Neural progenitor cell (in vitro differentiated cells): Measurements from ENCODE around the gene NXPE1.

Experiments used
- EZH2 ChIP-seq: fragments of 200-600 bp; sonication (generic); IDR thresholded peaks from 2 replicates; pipeline ENCODE4 v1.6.1; 2017; ENCODE audit warnings: antibody characterized with exemption, mild to moderate bottlenecking, moderate library complexity
- EZH2phosphoT487 ChIP-seq: fragments of 200-600 bp; sonication (generic); IDR thresholded peaks from 2 replicates; pipeline ENCODE4 v1.6.1; 2017; ENCODE audit warnings: antibody characterized with exemption
- TF ChIP-seq, protein P1 (sequence below): fragments of 200-600 bp; sonication (generic); IDR thresholded peaks from 2 replicates; pipeline ENCODE4 v1.5.1; 2017; ENCODE audit warnings: antibody characterized with exemption, mild to moderate bottlenecking

DNA sequence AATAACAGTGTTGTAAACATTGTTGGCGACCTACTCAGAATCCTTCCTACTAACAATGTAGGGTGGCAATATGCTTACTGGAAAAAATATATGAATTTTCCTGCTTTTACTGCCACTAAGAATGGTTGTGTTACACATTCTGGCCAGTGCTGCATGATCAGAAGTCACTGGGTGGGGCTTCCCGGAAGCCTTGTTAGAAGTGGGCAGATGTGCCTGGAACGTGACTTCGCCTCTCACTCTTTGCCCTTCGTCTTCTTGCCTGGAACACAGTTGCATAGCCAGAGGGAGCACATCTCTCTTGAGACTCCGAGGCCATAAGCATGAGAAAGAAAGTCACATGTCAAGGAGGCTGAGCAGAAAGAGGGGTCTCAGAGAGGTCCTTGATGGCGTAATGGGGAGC, 48.6 kb downstream of the NXPE1 start:
- TF ChIP-seq, protein P1, sequence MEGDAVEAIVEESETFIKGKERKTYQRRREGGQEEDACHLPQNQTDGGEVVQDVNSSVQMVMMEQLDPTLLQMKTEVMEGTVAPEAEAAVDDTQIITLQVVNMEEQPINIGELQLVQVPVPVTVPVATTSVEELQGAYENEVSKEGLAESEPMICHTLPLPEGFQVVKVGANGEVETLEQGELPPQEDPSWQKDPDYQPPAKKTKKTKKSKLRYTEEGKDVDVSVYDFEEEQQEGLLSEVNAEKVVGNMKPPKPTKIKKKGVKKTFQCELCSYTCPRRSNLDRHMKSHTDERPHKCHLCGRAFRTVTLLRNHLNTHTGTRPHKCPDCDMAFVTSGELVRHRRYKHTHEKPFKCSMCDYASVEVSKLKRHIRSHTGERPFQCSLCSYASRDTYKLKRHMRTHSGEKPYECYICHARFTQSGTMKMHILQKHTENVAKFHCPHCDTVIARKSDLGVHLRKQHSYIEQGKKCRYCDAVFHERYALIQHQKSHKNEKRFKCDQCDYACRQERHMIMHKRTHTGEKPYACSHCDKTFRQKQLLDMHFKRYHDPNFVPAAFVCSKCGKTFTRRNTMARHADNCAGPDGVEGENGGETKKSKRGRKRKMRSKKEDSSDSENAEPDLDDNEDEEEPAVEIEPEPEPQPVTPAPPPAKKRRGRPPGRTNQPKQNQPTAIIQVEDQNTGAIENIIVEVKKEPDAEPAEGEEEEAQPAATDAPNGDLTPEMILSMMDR: no peak
- no peak for TF ChIP-seq EZH2phosphoT487
- no peak for TF ChIP-seq EZH2
